ENCODE results near the gene PTPRT. TPM values are rescaled to one million over a fixed set of nuclear protein-coding genes. Genes with fewer than 3 reads are reported as not detected.

The PTPRT gene
- total RNA-seq, 1 experiment from 2014 or later: not detected

GRCh38 chr20:42080956-42081355 lies 1108.8 kb downstream of the PTPRT start:
- ChIA-PET POLR2A (no interaction called here), CTCF (no interaction called here)
- Histone ChIP-seq H3K4me3 (ENCODE audit: low read depth in 2 of 2, low read length in 2 of 2) (no peak overlapping the region), H3K36me3 (ENCODE audit: control insufficient read depth, insufficient read depth, low read length) (no peaks in the 10 kb centered on the region), H3K4me1 (ENCODE audit: control insufficient read depth, insufficient read depth, low read length) (no peaks in the 10 kb centered on the region), H3K27ac (ENCODE audit: low read length) (no peak overlapping the region), H3K27me3 (ENCODE audit: control insufficient read depth, insufficient read depth, low read length) (no peaks in the 10 kb centered on the region), H3K9me3 (ENCODE audit: control insufficient read depth, insufficient read depth, low read depth, low read length) (no peaks in the 10 kb centered on the region)
- no TSS peak for BruUV-seq (replicated peaks)
- in situ Hi-C loops (cut with HindIII; ENCODE audit: low pct_unique_long_range_greater_than_20kb, low sequenced_read_pairs) (no loop called here), intact Hi-C loops (cut with micrococcal nuclease; ENCODE audit: unreplicated experiment) (no loop called here)
- no peak for DNase-seq (ENCODE audit: low read depth, low spot score)
- TF ChIP-seq CTCF (IDR thresholded peaks at IDR 0.05) (no peak), TCF7L2 (IDR thresholded peaks at IDR 0.05; ENCODE audit: low read depth, low read length) (no peak), SIN3A (IDR thresholded peaks at IDR 0.05; ENCODE audit: borderline replicate concordance, insufficient read depth, low read depth, low read length) (no peak), POLR2AphosphoS5 (IDR thresholded peaks at IDR 0.05; ENCODE audit: low read depth, low read length) (no peak)
- TF ChIP-seq, protein P1, sequence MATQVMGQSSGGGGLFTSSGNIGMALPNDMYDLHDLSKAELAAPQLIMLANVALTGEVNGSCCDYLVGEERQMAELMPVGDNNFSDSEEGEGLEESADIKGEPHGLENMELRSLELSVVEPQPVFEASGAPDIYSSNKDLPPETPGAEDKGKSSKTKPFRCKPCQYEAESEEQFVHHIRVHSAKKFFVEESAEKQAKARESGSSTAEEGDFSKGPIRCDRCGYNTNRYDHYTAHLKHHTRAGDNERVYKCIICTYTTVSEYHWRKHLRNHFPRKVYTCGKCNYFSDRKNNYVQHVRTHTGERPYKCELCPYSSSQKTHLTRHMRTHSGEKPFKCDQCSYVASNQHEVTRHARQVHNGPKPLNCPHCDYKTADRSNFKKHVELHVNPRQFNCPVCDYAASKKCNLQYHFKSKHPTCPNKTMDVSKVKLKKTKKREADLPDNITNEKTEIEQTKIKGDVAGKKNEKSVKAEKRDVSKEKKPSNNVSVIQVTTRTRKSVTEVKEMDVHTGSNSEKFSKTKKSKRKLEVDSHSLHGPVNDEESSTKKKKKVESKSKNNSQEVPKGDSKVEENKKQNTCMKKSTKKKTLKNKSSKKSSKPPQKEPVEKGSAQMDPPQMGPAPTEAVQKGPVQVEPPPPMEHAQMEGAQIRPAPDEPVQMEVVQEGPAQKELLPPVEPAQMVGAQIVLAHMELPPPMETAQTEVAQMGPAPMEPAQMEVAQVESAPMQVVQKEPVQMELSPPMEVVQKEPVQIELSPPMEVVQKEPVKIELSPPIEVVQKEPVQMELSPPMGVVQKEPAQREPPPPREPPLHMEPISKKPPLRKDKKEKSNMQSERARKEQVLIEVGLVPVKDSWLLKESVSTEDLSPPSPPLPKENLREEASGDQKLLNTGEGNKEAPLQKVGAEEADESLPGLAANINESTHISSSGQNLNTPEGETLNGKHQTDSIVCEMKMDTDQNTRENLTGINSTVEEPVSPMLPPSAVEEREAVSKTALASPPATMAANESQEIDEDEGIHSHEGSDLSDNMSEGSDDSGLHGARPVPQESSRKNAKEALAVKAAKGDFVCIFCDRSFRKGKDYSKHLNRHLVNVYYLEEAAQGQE (IDR thresholded peaks at IDR 0.05; ENCODE audit: insufficient read depth in 1 of 2, low read depth in 2 of 2, low read length in 1 of 2): no peak
- ATAC-seq: no peak

GRCh38 chr20:42074944-42075343 lies 1114.8 kb downstream of the PTPRT start:
- ChIA-PET POLR2A (no interaction called here), CTCF (no interaction called here)
- TF ChIP-seq TCF7L2 (IDR thresholded peaks at IDR 0.05; ENCODE audit: low read depth, low read length) (no peak), SIN3A (IDR thresholded peaks at IDR 0.05; ENCODE audit: borderline replicate concordance, insufficient read depth, low read depth, low read length) (no peak), CTCF (IDR thresholded peaks at IDR 0.05) (no peak), POLR2AphosphoS5 (IDR thresholded peaks at IDR 0.05; ENCODE audit: low read depth, low read length) (no peak)
- TF ChIP-seq, protein P1 (IDR thresholded peaks at IDR 0.05; ENCODE audit: insufficient read depth in 1 of 2, low read depth in 2 of 2, low read length in 1 of 2): no peak
- in situ Hi-C loops (cut with HindIII; ENCODE audit: low pct_unique_long_range_greater_than_20kb, low sequenced_read_pairs) (no loop called here), intact Hi-C loops (cut with micrococcal nuclease; ENCODE audit: unreplicated experiment) (no loop called here)
- no peaks in the 10 kb centered on the region for H3K27me3 ChIP-seq (ENCODE audit: control insufficient read depth, insufficient read depth, low read length)
- DNase-seq (ENCODE audit: low read depth, low spot score) (no peak), ATAC-seq (no peak)
- no peaks in the 10 kb centered on the region for H3K4me1 ChIP-seq (ENCODE audit: control insufficient read depth, insufficient read depth, low read length)
- no peaks in the 10 kb centered on the region for H3K9me3 ChIP-seq (ENCODE audit: control insufficient read depth, insufficient read depth, low read depth, low read length)
- no peak overlapping the region for H3K27ac ChIP-seq (ENCODE audit: low read length)
- no peak overlapping the region for H3K4me3 ChIP-seq (ENCODE audit: low read depth in 2 of 2, low read length in 2 of 2)
- H3K36me3 ChIP-seq (ENCODE audit: control insufficient read depth, insufficient read depth, low read length): no peaks in the 10 kb centered on the region
- no TSS peak for BruUV-seq (replicated peaks)

Data from Panc1 (cell line).